ENCODE data around the gene RHOBTB1.

The RHOBTB1 gene

GRCh38 chr10:60950300-60950699 is 6.3 kb upstream of the RHOBTB1 start:
- peaks cover 20% of the 10 kb centered on the region for H3K4me1 ChIP-seq (ENCODE audit: control insufficient read depth, insufficient read depth, low read length)
- no peak overlapping the region for H3K4me3 ChIP-seq (ENCODE audit: low read length)
- H3K9ac ChIP-seq (ENCODE audit: low read length) = no peak overlapping the region
- no peaks in the 10 kb centered on the region for H3K9me3 ChIP-seq (ENCODE audit: control insufficient read depth, low read length)
- H3K36me3 ChIP-seq (ENCODE audit: control insufficient read depth, insufficient read depth, low read length) = no peaks in the 10 kb centered on the region
- no peaks in the 10 kb centered on the region for H3K27me3 ChIP-seq (ENCODE audit: control insufficient read depth, insufficient read depth, low read length)

GRCh38 chr10:60948851-60949250 is 4.9 kb upstream of the RHOBTB1 start:
- no peak overlapping the region for H3K4me3 ChIP-seq (ENCODE audit: low read length)
- H3K36me3 ChIP-seq (ENCODE audit: control insufficient read depth, insufficient read depth, low read length) = no peaks in the 10 kb centered on the region
- no peaks in the 10 kb centered on the region for H3K9me3 ChIP-seq (ENCODE audit: control insufficient read depth, low read length)
- H3K27me3 ChIP-seq (ENCODE audit: control insufficient read depth, insufficient read depth, low read length) = no peaks in the 10 kb centered on the region
- peaks cover 26% of the 10 kb centered on the region for H3K4me1 ChIP-seq (ENCODE audit: control insufficient read depth, insufficient read depth, low read length)
- no peak overlapping the region for H3K9ac ChIP-seq (ENCODE audit: low read length)

DNA sequence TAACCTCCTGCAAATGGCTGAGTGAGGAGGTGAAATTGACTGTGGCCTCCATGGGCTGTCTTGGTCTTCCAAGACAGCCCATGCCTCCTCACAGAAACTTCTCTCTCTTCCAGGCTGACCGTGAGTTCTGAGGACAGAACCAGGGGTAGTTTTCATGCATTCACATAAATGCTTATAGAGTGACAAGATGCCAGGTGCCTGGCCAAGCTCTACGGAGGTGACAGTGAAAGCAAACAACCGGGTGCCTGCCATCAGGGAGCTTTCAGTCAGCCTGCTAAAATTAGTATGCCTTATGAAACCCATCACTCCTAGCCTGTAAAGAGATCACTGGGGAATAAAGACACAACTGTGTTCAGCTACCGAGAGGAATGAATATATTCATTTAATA is 919 bp upstream of the RHOBTB1 start:
- no peaks in the 10 kb centered on the region for H3K9me3 ChIP-seq (ENCODE audit: control insufficient read depth, low read length)
- H3K36me3 ChIP-seq (ENCODE audit: control insufficient read depth, insufficient read depth, low read length) = no peaks in the 10 kb centered on the region
- peak overlapping the region; percentile 98 for H3K9ac ChIP-seq (ENCODE audit: low read length)
- H3K4me3 ChIP-seq (ENCODE audit: low read length) = peak overlapping the region; percentile 80
- peaks cover 15% of the 10 kb centered on the region for H3K4me1 ChIP-seq (ENCODE audit: control insufficient read depth, insufficient read depth, low read length)
- no peaks in the 10 kb centered on the region for H3K27me3 ChIP-seq (ENCODE audit: control insufficient read depth, insufficient read depth, low read length)

GRCh38 chr10:60943316-60944057 is 498 bp downstream of the RHOBTB1 start:
- Histone ChIP-seq H3K9ac (ENCODE audit: low read length) (peak overlapping the region; percentile 98), H3K9me3 (ENCODE audit: control insufficient read depth, low read length) (no peaks in the 10 kb centered on the region), H3K36me3 (ENCODE audit: control insufficient read depth, insufficient read depth, low read length) (peaks cover 5% of the 10 kb centered on the region), H3K4me1 (ENCODE audit: control insufficient read depth, insufficient read depth, low read length) (peaks cover 15% of the 10 kb centered on the region), H3K4me3 (ENCODE audit: low read length) (peak overlapping the region; percentile 80), H3K27me3 (ENCODE audit: control insufficient read depth, insufficient read depth, low read length) (no peaks in the 10 kb centered on the region)

DNA sequence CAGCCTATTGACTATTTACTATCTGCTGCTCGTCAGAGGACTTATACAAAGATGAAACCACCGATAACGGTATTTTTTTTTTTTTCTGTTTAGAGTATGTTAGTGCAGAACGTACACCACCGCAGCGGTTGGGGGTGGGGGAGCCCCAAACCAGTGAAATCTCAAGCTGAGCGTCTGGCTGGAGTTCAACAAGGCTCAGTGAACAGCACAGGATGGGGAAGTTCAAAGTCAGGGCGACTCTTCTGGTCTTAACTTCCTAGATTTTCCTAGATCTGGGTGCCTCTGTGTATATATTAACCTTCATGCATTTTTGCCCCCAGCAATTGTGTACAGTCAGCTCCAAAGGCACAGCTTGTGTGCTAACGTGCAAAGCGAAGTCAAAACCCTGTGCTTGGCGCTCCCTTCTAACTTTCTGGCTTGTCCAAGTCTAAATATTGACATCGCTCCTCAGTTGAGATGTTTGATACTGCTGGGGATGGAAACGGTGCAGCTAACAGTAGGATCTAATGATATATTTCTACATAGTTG is 1.1 kb downstream of the RHOBTB1 start:
- Histone ChIP-seq H3K27me3 (ENCODE audit: control insufficient read depth, insufficient read depth, low read length) (no peaks in the 10 kb centered on the region), H3K4me1 (ENCODE audit: control insufficient read depth, insufficient read depth, low read length) (peaks cover 15% of the 10 kb centered on the region), H3K36me3 (ENCODE audit: control insufficient read depth, insufficient read depth, low read length) (peaks cover 5% of the 10 kb centered on the region), H3K9me3 (ENCODE audit: control insufficient read depth, low read length) (no peaks in the 10 kb centered on the region), H3K4me3 (ENCODE audit: low read length) (peak overlapping the region; percentile 80), H3K9ac (ENCODE audit: low read length) (peak overlapping the region; percentile 98)

GRCh38 chr10:60942134-60942787 is 1.7 kb downstream of the RHOBTB1 start:
- Histone ChIP-seq H3K9me3 (ENCODE audit: control insufficient read depth, low read length) (no peaks in the 10 kb centered on the region), H3K4me1 (ENCODE audit: control insufficient read depth, insufficient read depth, low read length) (peaks cover 15% of the 10 kb centered on the region), H3K27me3 (ENCODE audit: control insufficient read depth, insufficient read depth, low read length) (no peaks in the 10 kb centered on the region), H3K9ac (ENCODE audit: low read length) (peak overlapping the region; percentile 98), H3K4me3 (ENCODE audit: low read length) (peak overlapping the region; percentile 80), H3K36me3 (ENCODE audit: control insufficient read depth, insufficient read depth, low read length) (peaks cover 5% of the 10 kb centered on the region)

- Histone ChIP-seq H3K9me3 (ENCODE audit: control insufficient read depth, low read length) (no peaks in the 10 kb centered on the region), H3K36me3 (ENCODE audit: control insufficient read depth, insufficient read depth, low read length) (peaks cover 5% of the 10 kb centered on the region), H3K4me3 (ENCODE audit: low read length) (no peak overlapping the region), H3K4me1 (ENCODE audit: control insufficient read depth, insufficient read depth, low read length) (peaks cover 14% of the 10 kb centered on the region), H3K27me3 (ENCODE audit: control insufficient read depth, insufficient read depth, low read length) (no peaks in the 10 kb centered on the region), H3K9ac (ENCODE audit: low read length) (no peak overlapping the region)
Observed at GRCh38 chr10:60940446-60940845, 3.5 kb downstream of the RHOBTB1 start.

DNA sequence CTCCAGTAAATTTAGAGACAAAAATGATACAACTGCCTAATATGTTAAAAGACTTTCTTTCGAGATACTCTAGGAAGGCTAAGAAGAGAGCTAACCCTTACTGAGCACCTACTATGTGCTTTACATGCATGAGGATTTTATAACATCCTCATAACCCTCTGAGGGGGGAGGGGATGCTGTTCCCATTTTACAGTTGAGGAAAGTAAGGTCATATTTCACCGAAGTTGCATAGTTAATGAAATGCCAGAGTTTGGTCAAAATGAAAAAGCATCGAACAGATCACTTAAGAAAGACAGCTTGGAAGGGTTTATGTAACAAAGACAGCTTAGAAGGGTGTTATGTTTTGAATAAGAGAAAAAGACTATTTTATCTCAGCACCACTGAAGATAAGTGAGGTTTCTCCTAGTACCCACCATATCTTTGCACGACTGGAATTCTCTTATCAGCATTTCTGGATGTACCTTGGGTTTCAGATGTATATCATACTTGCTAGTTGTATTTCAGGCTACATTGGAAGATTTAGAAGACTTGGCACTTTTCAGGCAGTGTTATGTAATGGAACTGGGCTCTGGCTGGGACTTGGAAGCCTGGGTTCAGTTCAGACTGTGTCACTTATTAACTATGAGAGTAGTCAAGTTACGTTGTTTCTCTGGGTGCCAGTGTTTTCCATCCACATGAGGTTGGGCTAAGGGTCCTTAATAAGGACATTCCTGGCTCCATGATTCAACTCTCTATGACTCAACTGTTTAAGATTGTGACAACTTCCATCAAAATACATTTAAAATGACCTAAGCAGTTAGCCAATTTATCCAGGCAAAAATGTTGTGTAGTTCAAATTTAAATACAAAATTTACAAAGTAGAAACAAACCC is 6.0 kb downstream of the RHOBTB1 start:
- no peaks in the 10 kb centered on the region for H3K27me3 ChIP-seq (ENCODE audit: control insufficient read depth, insufficient read depth, low read length)
- no peak overlapping the region for H3K4me3 ChIP-seq (ENCODE audit: low read length)
- H3K9ac ChIP-seq (ENCODE audit: low read length) = no peak overlapping the region
- H3K36me3 ChIP-seq (ENCODE audit: control insufficient read depth, insufficient read depth, low read length) = peaks cover 5% of the 10 kb centered on the region
- H3K4me1 ChIP-seq (ENCODE audit: control insufficient read depth, insufficient read depth, low read length) = peaks cover 5% of the 10 kb centered on the region
- no peaks in the 10 kb centered on the region for H3K9me3 ChIP-seq (ENCODE audit: control insufficient read depth, low read length)

- peaks cover 5% of the 10 kb centered on the region for H3K36me3 ChIP-seq (ENCODE audit: control insufficient read depth, insufficient read depth, low read length)
- no peaks in the 10 kb centered on the region for H3K9me3 ChIP-seq (ENCODE audit: control insufficient read depth, low read length)
- H3K4me1 ChIP-seq (ENCODE audit: control insufficient read depth, insufficient read depth, low read length) = no peaks in the 10 kb centered on the region
- H3K27me3 ChIP-seq (ENCODE audit: control insufficient read depth, insufficient read depth, low read length) = no peaks in the 10 kb centered on the region
- H3K9ac ChIP-seq (ENCODE audit: low read length) = no peak overlapping the region
- H3K4me3 ChIP-seq (ENCODE audit: low read length) = no peak overlapping the region
Observed at GRCh38 chr10:60937022-60937421, 7.0 kb downstream of the RHOBTB1 start.

GRCh38 chr10:60934215-60935175 is 9.5 kb downstream of the RHOBTB1 start:
- Histone ChIP-seq H3K4me1 (ENCODE audit: control insufficient read depth, insufficient read depth, low read length) (no peaks in the 10 kb centered on the region), H3K4me3 (ENCODE audit: low read length) (no peak overlapping the region), H3K9ac (ENCODE audit: low read length) (no peak overlapping the region), H3K36me3 (ENCODE audit: control insufficient read depth, insufficient read depth, low read length) (peaks cover 5% of the 10 kb centered on the region), H3K9me3 (ENCODE audit: control insufficient read depth, low read length) (no peaks in the 10 kb centered on the region), H3K27me3 (ENCODE audit: control insufficient read depth, insufficient read depth, low read length) (no peaks in the 10 kb centered on the region)

GRCh38 chr10:60932756-60933155 is 11.2 kb downstream of the RHOBTB1 start:
- no peak overlapping the region for H3K9ac ChIP-seq (ENCODE audit: low read length)
- no peaks in the 10 kb centered on the region for H3K27me3 ChIP-seq (ENCODE audit: control insufficient read depth, insufficient read depth, low read length)
- no peaks in the 10 kb centered on the region for H3K4me1 ChIP-seq (ENCODE audit: control insufficient read depth, insufficient read depth, low read length)
- no peak overlapping the region for H3K4me3 ChIP-seq (ENCODE audit: low read length)
- no peaks in the 10 kb centered on the region for H3K9me3 ChIP-seq (ENCODE audit: control insufficient read depth, low read length)
- no peaks in the 10 kb centered on the region for H3K36me3 ChIP-seq (ENCODE audit: control insufficient read depth, insufficient read depth, low read length)
